ENCODE measurements around the gene PRPF40A.
A peak's percentile ranks its signal among the peaks of the same experiment; 100 is the strongest.
"Not testable (repeated sequence)": the region's sequence is repeated elsewhere in the genome, so short reads cannot be mapped to it uniquely, and the experiment has no call there.

The PRPF40A gene

DNA sequence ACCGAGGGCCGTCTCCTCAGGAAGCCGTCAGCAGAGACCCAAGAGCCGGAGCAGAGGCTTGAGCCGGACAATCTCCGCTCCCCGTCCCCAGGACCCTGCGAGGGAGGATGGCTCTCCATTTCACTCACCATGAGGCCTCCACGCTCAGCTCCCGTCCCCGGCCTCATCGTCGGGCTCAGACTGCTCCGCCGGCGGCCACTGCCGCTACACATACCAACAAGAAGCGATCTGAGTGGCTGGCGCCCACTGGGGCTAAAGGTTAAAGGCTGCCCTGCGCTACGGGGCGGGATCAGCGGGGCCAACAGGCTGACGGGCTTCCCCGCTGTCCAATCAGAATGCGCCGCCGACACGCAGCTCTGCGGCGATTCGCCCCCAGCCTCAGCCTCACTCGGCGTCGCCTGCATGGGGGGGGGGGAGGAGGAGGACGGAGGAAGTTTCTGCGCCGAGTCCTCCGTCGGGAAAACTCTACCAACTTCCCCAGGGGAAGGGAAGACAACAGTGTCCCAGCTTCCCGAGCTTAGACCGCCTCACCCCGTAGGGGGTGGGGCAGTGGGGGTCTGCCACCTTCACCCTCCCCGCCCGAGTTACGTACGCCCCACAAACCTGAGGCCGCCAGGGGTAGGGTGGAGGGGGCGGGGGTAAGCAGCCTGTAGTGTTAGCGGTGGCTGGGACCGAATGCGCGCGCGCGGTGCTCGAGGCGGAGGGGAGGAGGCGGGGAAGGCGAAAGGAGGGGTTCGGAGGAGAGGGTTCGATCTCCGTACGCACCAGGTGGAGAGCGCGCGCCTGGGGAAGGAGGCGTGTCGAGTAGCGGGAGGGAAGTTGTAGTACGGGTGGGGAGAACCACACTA lies at the start of gene PRPF40A:
PRPF40A (minus strand) TSS at position 234 of the 848 bp plus-strand sequence; CDS start at position 212, 22 bp downstream.
- H3K27ac ChIP-seq: peak within 1 kb of the TSS; percentile 97 to 98
- no peaks in the 10 kb centered on the region for H3K9me3 ChIP-seq
- peak within 1 kb of the TSS; percentile 90 to 95 for H3K4me3 ChIP-seq
- peaks cover 0 to 16% (median 8%) of the 10 kb centered on the region in 3 donors for H3K36me3 ChIP-seq
- DNase-seq: peak; percentile 98 to 99
- peaks cover 0 to 52% (median 23%) of the 10 kb centered on the region in 4 donors for H3K4me1 ChIP-seq
- no peaks in the 10 kb centered on the region for H3K27me3 ChIP-seq
- intact Hi-C loops (cut with DNase I; ENCODE audit: low total_unique reads): no loop called here
- TF ChIP-seq, protein P1, sequence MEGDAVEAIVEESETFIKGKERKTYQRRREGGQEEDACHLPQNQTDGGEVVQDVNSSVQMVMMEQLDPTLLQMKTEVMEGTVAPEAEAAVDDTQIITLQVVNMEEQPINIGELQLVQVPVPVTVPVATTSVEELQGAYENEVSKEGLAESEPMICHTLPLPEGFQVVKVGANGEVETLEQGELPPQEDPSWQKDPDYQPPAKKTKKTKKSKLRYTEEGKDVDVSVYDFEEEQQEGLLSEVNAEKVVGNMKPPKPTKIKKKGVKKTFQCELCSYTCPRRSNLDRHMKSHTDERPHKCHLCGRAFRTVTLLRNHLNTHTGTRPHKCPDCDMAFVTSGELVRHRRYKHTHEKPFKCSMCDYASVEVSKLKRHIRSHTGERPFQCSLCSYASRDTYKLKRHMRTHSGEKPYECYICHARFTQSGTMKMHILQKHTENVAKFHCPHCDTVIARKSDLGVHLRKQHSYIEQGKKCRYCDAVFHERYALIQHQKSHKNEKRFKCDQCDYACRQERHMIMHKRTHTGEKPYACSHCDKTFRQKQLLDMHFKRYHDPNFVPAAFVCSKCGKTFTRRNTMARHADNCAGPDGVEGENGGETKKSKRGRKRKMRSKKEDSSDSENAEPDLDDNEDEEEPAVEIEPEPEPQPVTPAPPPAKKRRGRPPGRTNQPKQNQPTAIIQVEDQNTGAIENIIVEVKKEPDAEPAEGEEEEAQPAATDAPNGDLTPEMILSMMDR (IDR thresholded peaks at IDR 0.05): peak in 1 of 2 experiments; percentile 6

GRCh38 chr2:152766928-152767327 lies 49.7 kb upstream of the PRPF40A start:
- Histone ChIP-seq H3K27ac (no peak overlapping the region), H3K36me3 (peaks cover 0 to 13% (median 0%) of the 10 kb centered on the region in 3 donors), H3K4me1 (no peaks in the 10 kb centered on the region), H3K9me3 (no peaks in the 10 kb centered on the region), H3K27me3 (no peaks in the 10 kb centered on the region), H3K4me3 (no peak overlapping the region)
- intact Hi-C loops (cut with DNase I; ENCODE audit: low total_unique reads): no loop called here
- TF ChIP-seq, protein P1 (IDR thresholded peaks at IDR 0.05): no peak
- DNase-seq: no peak

- Histone ChIP-seq H3K27ac (no peak overlapping the region), H3K4me1 (no peaks in the 10 kb centered on the region), H3K9me3 (no peaks in the 10 kb centered on the region), H3K36me3 (peaks cover 0 to 29% (median 0%) of the 10 kb centered on the region in 3 donors), H3K4me3 (no peak overlapping the region), H3K27me3 (no peaks in the 10 kb centered on the region)
- TF ChIP-seq, protein P1 (IDR thresholded peaks at IDR 0.05): no peak
- DNase-seq: no peak
- intact Hi-C loops (cut with DNase I; ENCODE audit: low total_unique reads): no loop called here
Measured at GRCh38 chr2:152763651-152764050, 46.4 kb upstream of the PRPF40A start.

GRCh38 chr2:152763208-152763607 lies 45.9 kb upstream of the PRPF40A start:
- H3K4me3 ChIP-seq; H3K27ac ChIP-seq; intact Hi-C loops (cut with DNase I; ENCODE audit: low total_unique reads); H3K9me3 ChIP-seq; DNase-seq; H3K27me3 ChIP-seq; H3K4me1 ChIP-seq: not testable (repeated sequence)
- H3K36me3 ChIP-seq: peaks cover 0 to 29% (median under 1%) of the 10 kb centered on the region in 3 donors

DNA sequence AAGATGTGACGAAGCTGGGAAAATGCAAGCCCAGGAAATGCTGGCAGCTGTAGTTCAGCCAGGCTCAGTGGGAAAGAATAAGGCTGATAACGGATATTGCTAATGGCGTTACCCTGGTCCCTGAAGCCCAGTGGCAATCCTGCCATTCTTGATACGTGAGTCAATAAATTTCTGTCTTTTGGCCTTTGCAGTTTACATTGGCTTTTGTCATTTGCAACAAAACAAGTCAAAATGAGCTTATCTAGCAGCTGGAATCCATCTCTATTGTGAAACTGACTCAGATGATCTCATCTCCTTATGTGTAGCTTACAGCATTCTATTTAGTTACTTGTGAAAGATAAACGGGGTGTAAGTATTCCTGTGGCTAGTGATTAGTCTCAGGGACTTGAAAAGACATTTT lies 44.9 kb upstream of the PRPF40A start:
- TF ChIP-seq, protein P1 (IDR thresholded peaks at IDR 0.05): no peak

DNA sequence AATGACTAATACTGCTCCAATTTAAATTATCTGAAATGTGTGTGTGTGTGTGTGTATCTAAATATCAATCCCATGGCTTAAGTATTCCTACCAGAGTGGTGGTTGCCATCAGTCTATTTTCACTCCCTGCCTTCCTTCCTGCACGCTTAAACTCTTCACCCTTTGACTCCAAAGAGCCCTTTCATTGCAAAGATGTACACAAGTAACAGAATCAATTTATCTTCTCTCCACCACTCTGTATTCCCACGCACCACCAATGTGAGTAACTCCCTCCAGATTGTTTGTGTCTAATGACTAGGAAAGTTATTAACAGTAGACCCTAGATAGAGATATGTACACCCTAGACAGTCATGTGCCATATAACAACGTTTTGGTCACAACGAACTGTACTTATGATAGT lies 44.0 kb upstream of the PRPF40A start:
- H3K27ac ChIP-seq: no peak overlapping the region
- no peaks in the 10 kb centered on the region for H3K27me3 ChIP-seq
- no peaks in the 10 kb centered on the region for H3K9me3 ChIP-seq
- H3K36me3 ChIP-seq: peaks cover 13 to 42% (median 14%) of the 10 kb centered on the region in 3 donors
- TF ChIP-seq, protein P1 (IDR thresholded peaks at IDR 0.05): no peak
- no peak for DNase-seq
- no peaks in the 10 kb centered on the region for H3K4me1 ChIP-seq
- H3K4me3 ChIP-seq: no peak overlapping the region
- intact Hi-C loops (cut with DNase I; ENCODE audit: low total_unique reads): no loop called here

More for the DNA sequence above, 44.9 kb upstream of the PRPF40A start:
- no peaks in the 10 kb centered on the region for H3K9me3 ChIP-seq
- peaks cover 7 to 37% (median 9%) of the 10 kb centered on the region in 3 donors for H3K36me3 ChIP-seq
- no peak overlapping the region for H3K4me3 ChIP-seq
- no peaks in the 10 kb centered on the region for H3K4me1 ChIP-seq
- DNase-seq: no peak
- no peak overlapping the region for H3K27ac ChIP-seq
- no peaks in the 10 kb centered on the region for H3K27me3 ChIP-seq
- intact Hi-C loops (cut with DNase I; ENCODE audit: low total_unique reads): no loop called here

All from tibial artery (tissue), 4 donors.